ENCODE results near the gene SLC5A4. TPM values are rescaled to one million over a fixed set of nuclear protein-coding genes. Genes with fewer than 3 reads are reported as not detected.
A peak's percentile ranks its signal among the peaks of the same experiment; 100 is the strongest.
"Not testable (repeated sequence)": the region's sequence is repeated elsewhere in the genome, so short reads cannot be mapped to it uniquely, and the experiment has no call there.

Gene SLC5A4
- not detected for total RNA-seq

DNA sequence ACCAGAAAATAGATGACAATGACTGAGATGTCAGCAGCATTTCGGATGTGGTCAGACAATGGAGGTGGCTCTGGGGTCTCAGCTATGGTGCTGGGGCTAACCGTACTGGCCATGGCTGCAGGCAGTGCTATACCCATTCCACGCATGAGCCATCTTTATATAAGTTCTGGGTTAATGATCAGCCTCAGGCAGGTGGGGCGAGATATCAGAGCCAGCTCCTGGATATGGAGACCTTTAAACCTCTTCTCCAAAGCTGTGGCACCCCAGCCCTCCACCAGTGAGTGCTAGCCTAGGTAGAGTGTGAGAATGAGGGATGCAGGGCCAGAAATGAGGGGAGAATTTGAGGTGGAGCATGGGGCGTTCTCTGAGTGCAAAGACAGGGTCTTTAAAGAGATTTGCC is at the start of gene SLC5A4:
SLC5A4 (minus strand) TSS at position 131 of the 400 bp plus-strand sequence; CDS start at position 113, 18 bp downstream.
- ATAC-seq (no peak), DNase-seq (no peak)
- Mint-ChIP-seq H3K27me3 (peaks cover 12% of the 10 kb centered on the region), H3K4me3 (no peak within 1 kb of the TSS), H3K36me3 (ENCODE audit: low read depth) (no peaks in the 10 kb centered on the region), H3K9me3 (ENCODE audit: low read depth) (no peaks in the 10 kb centered on the region), H3K27ac (no peak within 1 kb of the TSS), H3K4me1 (no peaks in the 10 kb centered on the region)
- intact Hi-C loops (cut with DNase I, micrococcal nuclease): no loop called here
- CTCF ChIA-PET: no interaction called here
- POLR2A ChIA-PET: no interaction called here

DNA sequence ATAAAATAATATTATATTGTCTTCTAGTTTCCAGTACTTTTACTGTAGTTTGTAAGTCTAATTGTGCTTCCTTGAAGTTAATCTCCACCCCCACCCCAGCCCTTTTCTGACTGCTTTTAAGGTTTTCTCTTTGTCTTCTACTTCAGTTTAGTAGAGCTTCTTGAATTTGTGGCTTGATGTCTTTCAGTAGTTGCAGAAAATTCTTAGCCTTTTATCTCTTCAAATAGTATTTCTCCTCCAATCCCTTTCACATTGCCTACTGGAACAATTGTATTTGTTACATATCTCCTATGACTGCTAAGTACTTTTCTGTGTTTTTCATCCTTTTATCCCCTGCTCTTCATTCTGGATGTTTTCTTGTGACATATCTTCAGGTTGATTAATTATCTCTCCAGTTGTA is 38.8 kb upstream of the SLC5A4 start:
- CTCF ChIA-PET; DNase-seq; H3K9me3 Mint-ChIP-seq (ENCODE audit: low read depth); POLR2A ChIA-PET; H3K4me1 Mint-ChIP-seq; ATAC-seq; H3K36me3 Mint-ChIP-seq (ENCODE audit: low read depth); H3K4me3 Mint-ChIP-seq; H3K27me3 Mint-ChIP-seq; H3K27ac Mint-ChIP-seq; intact Hi-C loops (cut with DNase I, micrococcal nuclease): not testable (repeated sequence)

DNA sequence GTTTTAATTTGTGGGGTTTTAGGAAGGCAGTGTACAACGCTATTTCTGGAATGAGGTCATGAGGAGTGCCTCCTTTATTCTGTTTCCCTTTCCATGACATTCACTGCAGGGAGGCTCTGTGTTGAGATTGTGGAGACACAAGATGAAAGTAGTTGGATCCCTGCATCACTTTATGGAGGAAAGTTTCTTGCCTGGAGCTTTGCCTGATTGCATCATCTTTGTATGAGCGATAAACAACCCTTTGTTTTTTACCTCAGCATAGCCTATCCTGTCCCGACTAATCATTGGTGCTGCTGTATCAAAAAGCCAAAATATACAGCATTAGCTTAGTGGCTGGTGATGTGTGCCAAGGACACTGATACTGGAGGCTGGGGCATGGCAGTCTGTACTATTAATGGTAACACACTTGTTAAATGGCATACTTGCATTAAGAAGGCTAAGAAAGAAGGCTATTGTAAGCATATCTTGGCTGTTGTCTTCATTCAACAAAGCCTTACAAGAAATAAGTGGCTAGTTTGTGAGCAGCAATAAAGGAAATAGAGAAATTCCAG is 31.2 kb upstream of the SLC5A4 start:
- H3K4me1 Mint-ChIP-seq: no peaks in the 10 kb centered on the region
- ChIA-PET CTCF (no interaction called here), POLR2A (no interaction called here)
- H3K27ac Mint-ChIP-seq: no peak overlapping the region
- H3K4me3 Mint-ChIP-seq: no peak overlapping the region
- DNase-seq (no peak), ATAC-seq (no peak)
- no peaks in the 10 kb centered on the region for H3K9me3 Mint-ChIP-seq (ENCODE audit: low read depth)
- intact Hi-C loops (cut with DNase I, micrococcal nuclease): no loop called here
- H3K27me3 Mint-ChIP-seq: peaks cover 10% of the 10 kb centered on the region
- H3K36me3 Mint-ChIP-seq (ENCODE audit: low read depth): no peaks in the 10 kb centered on the region

DNA sequence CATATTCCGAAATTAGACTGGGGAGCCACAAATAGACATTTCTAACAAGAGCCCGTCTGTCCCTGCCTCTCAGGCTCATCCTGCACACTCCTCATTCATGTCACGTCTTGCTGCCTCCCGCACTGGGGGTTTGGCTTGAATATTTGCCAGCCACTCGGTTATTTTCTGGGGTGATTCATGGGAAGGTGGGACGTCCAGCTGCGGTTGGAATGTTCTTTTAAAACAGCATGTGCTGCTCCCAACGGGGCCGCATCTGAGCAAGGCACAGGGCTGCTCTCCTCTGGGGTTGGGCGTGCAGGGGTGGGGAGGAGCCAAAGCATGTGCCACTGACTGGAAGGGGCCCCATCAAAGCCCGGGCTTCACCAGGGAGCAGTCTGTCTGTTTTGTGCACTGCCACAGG is 25.9 kb upstream of the SLC5A4 start:
- CTCF ChIA-PET: no interaction called here
- Mint-ChIP-seq H3K27me3 (peaks cover 11% of the 10 kb centered on the region), H3K4me1 (no peaks in the 10 kb centered on the region), H3K9me3 (ENCODE audit: low read depth) (no peaks in the 10 kb centered on the region), H3K27ac (no peak overlapping the region), H3K4me3 (no peak overlapping the region), H3K36me3 (ENCODE audit: low read depth) (no peaks in the 10 kb centered on the region)
- DNase-seq (no peak), ATAC-seq (no peak)
- POLR2A ChIA-PET: no interaction called here
- intact Hi-C loops (cut with DNase I, micrococcal nuclease): no loop called here

DNA sequence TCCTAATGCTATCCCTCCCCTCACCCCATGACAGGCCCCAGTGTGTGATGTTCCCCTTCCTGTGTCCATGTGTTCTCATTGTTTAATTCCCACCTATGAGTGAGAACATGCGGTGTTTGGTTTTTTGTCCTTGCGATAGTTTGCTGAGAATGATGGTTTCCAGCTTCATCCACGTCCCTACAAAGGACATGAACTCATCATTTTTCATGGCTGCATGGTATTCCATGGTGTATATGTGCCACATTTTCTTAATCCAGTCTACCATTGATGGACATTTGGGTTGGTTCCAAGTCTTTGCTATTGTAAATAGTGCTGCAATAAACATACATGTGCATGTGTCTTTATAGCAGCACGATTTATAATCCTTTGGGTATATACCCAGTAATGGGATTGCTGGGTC is 20.2 kb upstream of the SLC5A4 start:
- H3K36me3 Mint-ChIP-seq (ENCODE audit: low read depth); H3K27ac Mint-ChIP-seq; H3K4me3 Mint-ChIP-seq; DNase-seq; intact Hi-C loops (cut with DNase I, micrococcal nuclease); ATAC-seq; POLR2A ChIA-PET; H3K27me3 Mint-ChIP-seq; H3K4me1 Mint-ChIP-seq; H3K9me3 Mint-ChIP-seq (ENCODE audit: low read depth): not testable (repeated sequence)
- CTCF ChIA-PET: interaction anchor here (1.5 kb wide), 1 partner anchor 9 kb away, joined by 8 read pairs; no protein-coding TSS in a partner anchor

DNA sequence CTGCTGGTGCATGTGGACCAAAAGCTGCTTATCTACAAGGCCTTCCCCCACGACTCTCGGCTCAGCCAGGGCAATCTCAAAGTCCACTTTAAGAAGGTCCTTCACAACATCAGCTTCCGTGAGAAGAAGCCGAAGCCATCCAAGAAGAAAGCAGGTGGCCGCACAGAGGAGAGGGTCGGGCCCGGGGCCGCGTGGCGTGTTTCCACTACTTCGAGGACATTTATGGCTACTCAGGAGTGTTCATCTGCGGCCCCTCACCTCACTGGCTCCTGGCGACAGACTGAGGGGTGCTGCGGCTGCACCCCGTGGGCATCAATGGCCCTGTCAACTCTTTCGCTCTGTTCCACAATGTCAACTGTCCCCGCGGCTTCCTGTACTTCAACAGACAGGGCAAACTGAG is 16.2 kb upstream of the SLC5A4 start:
- Mint-ChIP-seq H3K4me3 (no peak overlapping the region), H3K27ac (no peak overlapping the region), H3K9me3 (ENCODE audit: low read depth) (no peaks in the 10 kb centered on the region), H3K27me3 (no peaks in the 10 kb centered on the region), H3K4me1 (no peaks in the 10 kb centered on the region), H3K36me3 (ENCODE audit: low read depth) (no peaks in the 10 kb centered on the region)
- DNase-seq: no peak
- POLR2A ChIA-PET: no interaction called here
- CTCF ChIA-PET: no interaction called here
- ATAC-seq: no peak
- intact Hi-C loops (cut with DNase I, micrococcal nuclease): no loop called here

DNA sequence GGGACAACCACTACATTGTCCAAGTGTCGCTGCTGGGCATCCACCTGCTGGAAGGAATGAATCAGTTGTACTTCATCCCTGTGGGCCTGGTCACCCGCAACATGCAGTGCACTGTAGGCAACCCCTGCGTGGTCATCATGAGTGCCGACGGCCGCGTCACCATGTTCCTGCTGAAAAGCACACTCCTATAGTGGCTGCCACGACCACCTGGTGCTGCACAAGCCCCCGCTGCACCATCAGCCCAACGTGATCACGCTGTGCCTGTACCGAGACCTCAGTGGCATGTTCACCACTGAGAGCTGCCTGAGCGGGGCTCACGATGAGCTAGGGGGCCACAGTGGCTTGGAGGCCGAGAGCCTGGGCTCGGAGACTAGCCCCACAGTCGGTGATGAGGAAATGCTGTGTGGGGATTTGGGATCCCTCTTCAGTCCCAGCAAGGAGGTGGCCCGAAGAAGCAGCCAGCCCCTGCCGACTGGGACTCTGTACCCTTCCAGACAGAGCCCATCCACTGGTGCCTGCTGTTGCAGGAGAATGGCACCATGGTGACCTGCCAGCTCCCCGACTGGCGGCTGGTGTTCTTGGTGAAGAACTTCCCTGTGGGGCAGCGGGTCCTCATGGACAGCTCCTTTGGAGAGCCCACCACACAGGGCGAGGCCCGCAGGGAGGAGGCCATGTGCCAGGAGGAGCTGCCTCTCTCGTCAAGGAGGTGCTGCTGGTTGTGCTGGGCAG is 15.7 kb upstream of the SLC5A4 start:
- CTCF ChIA-PET: no interaction called here
- DNase-seq (no peak), ATAC-seq (no peak)
- H3K4me3 Mint-ChIP-seq: no peak overlapping the region
- H3K27ac Mint-ChIP-seq: no peak overlapping the region
- no peaks in the 10 kb centered on the region for H3K36me3 Mint-ChIP-seq (ENCODE audit: low read depth)
- peaks cover 6% of the 10 kb centered on the region for H3K4me1 Mint-ChIP-seq
- H3K27me3 Mint-ChIP-seq: no peaks in the 10 kb centered on the region
- intact Hi-C loops (cut with DNase I, micrococcal nuclease): no loop called here
- POLR2A ChIA-PET: no interaction called here
- H3K9me3 Mint-ChIP-seq (ENCODE audit: low read depth): no peaks in the 10 kb centered on the region

DNA sequence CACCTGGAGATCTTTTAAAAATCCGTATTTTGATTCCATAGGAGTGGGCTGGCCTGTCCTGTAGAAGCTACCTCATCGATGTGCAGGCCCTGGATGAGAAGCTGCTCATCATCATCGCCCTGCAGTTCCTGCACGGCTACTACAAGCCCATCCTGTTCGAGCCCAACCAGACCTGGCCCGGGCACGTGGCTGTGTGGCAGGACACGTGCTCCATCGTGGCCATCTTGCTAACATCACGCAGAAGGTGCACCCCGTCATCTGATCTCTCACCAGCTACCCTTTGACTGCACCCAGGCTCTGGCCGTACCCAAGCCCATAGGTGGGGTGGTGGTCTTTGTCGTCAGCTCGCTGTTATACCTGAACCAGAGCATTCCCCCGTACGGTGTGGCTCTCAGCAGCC is 14.2 kb upstream of the SLC5A4 start:
- intact Hi-C loops (cut with DNase I, micrococcal nuclease): loop anchor here in 1 of 2 experiments (5.0 to 10.0 kb wide), 2 partner anchors 165 to 203 kb away; partner anchors contain the start of gene FBXO7
- DNase-seq (no peak), ATAC-seq (no peak)
- Mint-ChIP-seq H3K36me3 (ENCODE audit: low read depth) (no peaks in the 10 kb centered on the region), H3K27ac (no peak overlapping the region), H3K9me3 (ENCODE audit: low read depth) (no peaks in the 10 kb centered on the region), H3K4me1 (peaks cover 8% of the 10 kb centered on the region), H3K4me3 (no peak overlapping the region), H3K27me3 (no peaks in the 10 kb centered on the region)
- ChIA-PET POLR2A (no interaction called here), CTCF (interaction anchor here (0.6 to 0.9 kb wide), 2 partner anchors 16 to 21 kb away, joined by 3 to 4 read pairs; no protein-coding TSS in a partner anchor)

DNA sequence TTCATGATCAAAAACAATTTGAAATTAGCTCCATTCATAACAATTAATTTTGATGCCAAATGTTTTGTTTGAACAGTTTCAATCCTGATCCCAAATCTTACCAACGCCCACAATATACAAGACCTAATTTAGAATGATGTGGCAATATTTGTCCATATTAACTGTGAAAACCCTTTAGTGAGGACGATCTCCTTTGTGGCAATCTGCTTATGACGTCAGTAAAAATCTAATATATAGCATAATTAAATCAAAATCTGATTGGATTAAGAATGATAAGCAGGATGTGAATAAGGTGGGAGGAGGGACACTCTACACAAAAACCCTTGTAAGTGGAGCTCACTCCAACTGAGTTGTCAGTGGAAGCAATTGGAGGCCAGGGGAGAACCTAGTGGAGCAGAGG is 11.9 kb upstream of the SLC5A4 start:
- Mint-ChIP-seq H3K27me3 (peaks cover 3% of the 10 kb centered on the region), H3K4me1 (peaks cover 8% of the 10 kb centered on the region), H3K4me3 (no peak overlapping the region), H3K27ac (no peak overlapping the region), H3K9me3 (ENCODE audit: low read depth) (no peaks in the 10 kb centered on the region), H3K36me3 (ENCODE audit: low read depth) (no peaks in the 10 kb centered on the region)
- no peak for DNase-seq
- no peak for ATAC-seq
- intact Hi-C loops (cut with DNase I, micrococcal nuclease): loop anchor here (2.0 to 10.0 kb wide), 5 partner anchors 46 to 205 kb away; partner anchors contain the start of gene FBXO7 (in 1 of the 2)
- POLR2A ChIA-PET: no interaction called here
- CTCF ChIA-PET: interaction anchor here (1.3 to 2.7 kb wide), 10 partner anchors 8 to 296 kb away, joined by 3 to 19 read pairs (median 6); no protein-coding TSS in a partner anchor

DNA sequence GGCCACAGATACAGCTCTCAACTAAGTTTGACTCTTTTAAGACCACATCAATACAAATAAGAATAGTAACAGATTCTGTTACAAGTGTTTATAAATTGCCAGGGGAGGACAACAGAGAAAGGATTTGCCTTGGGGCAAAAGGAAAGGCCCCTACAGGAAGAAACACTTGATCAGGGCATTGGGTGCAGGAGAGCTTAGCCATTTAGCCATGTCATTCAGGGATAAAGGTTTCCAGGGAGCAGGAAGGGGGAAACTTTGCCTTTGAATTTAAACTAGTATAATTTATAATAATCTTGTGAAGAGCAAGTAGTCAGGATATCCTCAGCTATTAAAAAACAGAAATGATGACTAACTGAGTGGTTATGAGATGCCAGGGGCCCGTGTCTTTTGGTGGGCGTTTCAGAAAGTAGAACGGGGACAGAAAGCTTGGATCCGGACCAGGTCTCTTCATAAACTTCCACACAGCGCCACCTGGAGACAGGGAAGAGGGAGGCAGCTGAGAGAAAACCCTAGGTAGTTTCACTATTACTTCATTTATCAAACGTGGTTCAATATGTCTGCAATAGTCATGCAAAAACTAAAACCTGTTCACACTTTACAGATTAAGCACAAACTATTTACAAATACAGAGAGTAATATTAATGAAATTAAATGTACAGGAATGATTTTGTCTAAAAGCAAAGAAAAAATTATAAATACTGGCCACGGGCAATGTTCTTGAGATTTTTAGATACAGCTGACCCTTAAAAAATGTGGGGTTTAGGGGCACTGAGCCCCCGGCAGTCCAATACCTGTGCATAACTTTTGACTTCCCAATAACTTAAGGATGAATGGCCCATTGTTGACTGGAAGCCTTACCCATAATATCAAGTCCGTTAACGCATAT is 11.0 kb upstream of the SLC5A4 start:
- Mint-ChIP-seq H3K27ac (no peak overlapping the region), H3K36me3 (ENCODE audit: low read depth) (no peaks in the 10 kb centered on the region), H3K9me3 (ENCODE audit: low read depth) (no peaks in the 10 kb centered on the region), H3K27me3 (peaks cover 7% of the 10 kb centered on the region), H3K4me1 (peaks cover 8% of the 10 kb centered on the region), H3K4me3 (no peak overlapping the region)
- peak; percentile 92 for ATAC-seq
- ChIA-PET POLR2A (interaction anchor here (0.6 to 1.0 kb wide), 2 partner anchors 215 to 540 kb away, joined by 3 to 4 read pairs; no protein-coding TSS in a partner anchor), CTCF (interaction anchor here (0.7 to 2.7 kb wide), 29 partner anchors 8 to 656 kb away, joined by 3 to 19 read pairs (median 4); no protein-coding TSS in a partner anchor)
- DNase-seq: peak; percentile 87
- intact Hi-C loops (cut with DNase I, micrococcal nuclease): loop anchor here (1.0 to 10.0 kb wide), 9 partner anchors 47 to 289 kb away; partner anchors contain the start of gene FBXO7 (in 1 of the 2)

DNA sequence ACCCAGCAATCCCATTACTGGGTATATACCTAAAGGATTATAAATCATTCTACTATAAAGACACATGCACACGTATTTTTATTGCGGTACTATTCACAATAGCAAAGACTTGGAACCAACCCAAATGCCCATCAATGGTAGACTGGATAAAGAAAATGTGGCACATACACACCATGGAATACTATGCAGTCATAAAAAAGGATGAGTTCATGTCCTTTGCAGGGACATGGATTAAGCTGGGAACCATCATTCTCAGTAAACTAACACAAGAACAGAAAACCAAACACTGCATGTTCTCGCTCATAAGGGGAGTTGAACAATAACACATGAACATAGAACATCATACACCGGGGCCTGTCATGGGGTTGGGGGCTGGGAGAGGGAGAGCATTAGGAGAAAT is 8.5 kb upstream of the SLC5A4 start:
- POLR2A ChIA-PET, CTCF ChIA-PET: not testable (repeated sequence)

More for the DNA sequence above, 8.5 kb upstream of the SLC5A4 start:
- not testable (repeated sequence) for H3K4me1 Mint-ChIP-seq; H3K9me3 Mint-ChIP-seq (ENCODE audit: low read depth); H3K4me3 Mint-ChIP-seq; H3K27ac Mint-ChIP-seq; H3K36me3 Mint-ChIP-seq (ENCODE audit: low read depth); ATAC-seq; DNase-seq
- peaks cover 17% of the 10 kb centered on the region for H3K27me3 Mint-ChIP-seq
- intact Hi-C loops (cut with DNase I, micrococcal nuclease): loop anchor here in 1 of 2 experiments (10.0 kb wide), 1 partner anchor 159 kb away; no protein-coding TSS in a partner anchor

All from activated CD4-positive, alpha-beta T cell treated with anti-CD3 and anti-CD28 coated beads for 36 hours (primary cell).